Urothelium cell line (cell line): ENCODE data around the gene SLC6A3.
A peak's percentile ranks its signal among the peaks of the same experiment; 100 is the strongest.

Experiments
- DNase-seq: peaks from one replicate; pipeline ENCODE4 v3.0.0; 2011; ENCODE audit warnings: low spot score, mixed read lengths
- FAIRE-seq: peaks from 2 replicates; lab custom pipeline; 2011; peaks lifted over from hg19 to GRCh38; lab: Jason Lieb, UNC

The SLC6A3 gene

GRCh38 chr5:1442222-1443145, 2.8 kb downstream of the SLC6A3 start:
- DNase-seq (no peak), FAIRE-seq (no peak)

DNA sequence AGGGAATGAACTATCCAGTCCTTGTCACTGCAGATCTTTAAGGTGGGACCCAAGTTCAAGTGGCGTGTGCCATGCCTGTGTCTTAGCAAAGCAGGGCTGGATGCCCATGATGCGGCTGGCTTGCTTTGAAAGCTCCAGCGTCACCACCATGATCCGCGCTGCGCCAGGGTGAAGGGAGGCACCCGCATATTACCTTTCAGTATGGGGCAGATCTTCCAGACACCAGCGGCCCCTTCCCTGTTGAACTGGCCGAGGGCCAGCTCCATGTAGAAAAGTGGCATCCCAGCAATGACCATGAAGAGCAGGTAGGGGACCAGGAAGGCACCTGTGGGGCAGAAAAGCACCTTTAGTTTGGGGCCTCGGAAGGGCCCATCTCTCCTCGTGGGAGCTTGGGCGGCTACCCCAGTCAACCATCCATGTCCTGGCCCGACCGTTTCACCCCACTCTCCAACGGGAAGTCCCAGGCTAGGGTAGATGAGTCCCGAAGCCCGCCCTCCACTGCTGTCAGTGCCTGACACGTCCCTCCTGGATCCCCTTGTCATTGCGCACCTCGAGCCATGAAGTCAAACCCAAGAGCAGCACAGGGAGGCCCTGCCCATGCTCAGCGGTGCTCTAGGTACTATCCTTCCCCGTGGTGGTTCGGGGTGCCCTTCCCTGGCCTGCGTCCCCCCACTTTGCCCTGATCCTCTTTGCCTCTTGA, 3.9 kb downstream of the SLC6A3 start:
- no peak for DNase-seq
- FAIRE-seq = no peak

DNA sequence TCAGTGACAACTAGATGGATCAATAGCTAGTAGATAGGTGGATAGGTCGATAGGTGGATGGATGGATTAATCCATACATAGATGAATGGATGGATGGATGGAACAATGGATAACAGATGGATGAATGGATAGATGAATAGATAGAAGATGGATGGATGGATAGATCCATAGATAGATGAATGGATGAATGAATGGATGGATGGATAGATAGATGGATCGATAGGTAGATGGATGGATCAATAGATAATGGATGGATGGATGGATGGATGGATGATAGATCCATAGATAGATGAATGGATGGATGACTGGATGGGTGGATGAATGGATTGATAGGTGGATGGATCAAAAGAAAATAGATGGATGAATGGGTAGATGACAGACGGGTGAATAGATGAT, 5.1 kb downstream of the SLC6A3 start:
- FAIRE-seq (peak; percentile 73), DNase-seq (no peak)

- no peak for FAIRE-seq
- no peak for DNase-seq
These were observed 5.7 kb downstream of the SLC6A3 start for GRCh38 chr5:1439388-1440097.

DNA sequence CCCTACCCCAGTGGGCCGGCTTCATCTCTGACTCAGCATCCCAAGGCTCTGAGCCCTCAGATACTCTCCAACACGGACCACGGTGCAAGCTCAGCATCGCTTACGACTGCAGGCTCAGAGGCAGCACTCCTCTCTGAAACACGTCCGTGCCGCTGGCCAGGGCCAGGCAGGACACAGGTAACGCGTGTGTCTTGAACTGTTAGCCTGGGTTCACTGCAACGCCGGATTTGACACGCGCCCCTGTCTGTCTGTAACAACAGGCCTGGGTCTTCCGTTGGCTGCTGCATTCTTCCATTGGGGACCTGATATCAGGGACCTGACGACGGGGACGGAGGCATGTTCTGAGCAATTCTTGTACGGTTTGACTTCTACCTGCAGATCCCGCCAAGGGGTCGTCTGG, 6.4 kb downstream of the SLC6A3 start:
- FAIRE-seq (no peak), DNase-seq (no peak)

DNA sequence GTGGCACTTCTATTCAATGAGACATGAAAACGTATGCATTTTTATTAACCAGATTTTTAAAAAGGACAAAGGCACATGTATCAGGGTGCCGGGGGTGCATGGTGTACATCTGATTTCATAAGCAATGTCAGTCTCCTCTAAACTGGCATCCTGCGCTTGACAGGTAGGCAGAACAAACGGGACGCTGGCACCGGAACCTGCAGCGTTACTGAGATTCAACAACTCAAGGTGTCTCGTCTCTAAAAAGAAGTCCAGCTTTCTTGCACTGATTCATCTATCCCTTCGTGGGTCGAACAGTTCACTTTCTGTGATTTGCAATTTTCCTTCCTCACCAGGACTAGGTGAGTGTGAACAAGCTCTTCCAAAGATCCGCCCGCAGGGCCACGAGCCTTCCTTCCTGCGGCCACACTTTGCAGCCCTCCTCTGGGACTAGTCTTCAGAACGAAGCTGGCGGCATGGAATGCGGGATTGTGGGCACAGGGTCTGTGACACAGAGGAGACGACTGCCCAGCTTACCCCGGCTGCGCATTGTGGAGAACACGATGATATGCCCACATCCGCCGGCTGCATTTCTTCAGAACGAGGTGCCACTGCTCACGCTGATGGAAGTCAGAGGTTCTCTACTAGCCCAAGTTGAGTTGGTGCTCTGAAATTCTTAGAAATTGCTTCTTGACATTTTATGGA, 7.2 kb downstream of the SLC6A3 start:
- DNase-seq (no peak), FAIRE-seq (no peak)

GRCh38 chr5:1437226-1437829, 7.9 kb downstream of the SLC6A3 start:
- FAIRE-seq (peak; percentile 32), DNase-seq (peak; percentile 63)

DNA sequence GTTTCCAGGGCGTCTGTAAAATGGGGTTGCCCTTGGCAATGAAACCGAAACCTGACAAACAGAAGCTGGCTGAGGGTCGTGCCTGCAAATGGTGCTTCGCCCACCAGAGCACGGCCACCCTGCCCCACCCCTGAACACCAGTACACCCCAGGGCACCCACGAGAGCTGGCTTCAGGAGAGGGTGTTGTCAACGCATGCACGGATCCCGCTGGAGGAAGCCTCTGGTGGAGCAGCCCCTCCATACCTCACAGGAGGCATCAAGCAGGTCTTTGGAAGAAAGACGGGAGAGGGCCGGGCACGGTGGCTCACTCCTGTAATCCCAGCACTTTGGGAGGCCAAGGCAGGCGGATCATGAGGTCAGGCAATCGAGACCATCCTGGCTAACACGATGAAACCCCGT, 8.6 kb downstream of the SLC6A3 start:
- FAIRE-seq = no peak
- no peak for DNase-seq

- no peak for FAIRE-seq
- no peak for DNase-seq
These were observed 9.2 kb downstream of the SLC6A3 start for GRCh38 chr5:1436036-1436435.

- DNase-seq (no peak), FAIRE-seq (no peak)
These were observed 9.9 kb downstream of the SLC6A3 start for GRCh38 chr5:1435369-1435768.

GRCh38 chr5:1432296-1432695, 12.9 kb downstream of the SLC6A3 start:
- DNase-seq = no peak
- no peak for FAIRE-seq

- FAIRE-seq = no peak
- no peak for DNase-seq
These were observed 13.3 kb downstream of the SLC6A3 start for GRCh38 chr5:1431896-1432295.

DNA sequence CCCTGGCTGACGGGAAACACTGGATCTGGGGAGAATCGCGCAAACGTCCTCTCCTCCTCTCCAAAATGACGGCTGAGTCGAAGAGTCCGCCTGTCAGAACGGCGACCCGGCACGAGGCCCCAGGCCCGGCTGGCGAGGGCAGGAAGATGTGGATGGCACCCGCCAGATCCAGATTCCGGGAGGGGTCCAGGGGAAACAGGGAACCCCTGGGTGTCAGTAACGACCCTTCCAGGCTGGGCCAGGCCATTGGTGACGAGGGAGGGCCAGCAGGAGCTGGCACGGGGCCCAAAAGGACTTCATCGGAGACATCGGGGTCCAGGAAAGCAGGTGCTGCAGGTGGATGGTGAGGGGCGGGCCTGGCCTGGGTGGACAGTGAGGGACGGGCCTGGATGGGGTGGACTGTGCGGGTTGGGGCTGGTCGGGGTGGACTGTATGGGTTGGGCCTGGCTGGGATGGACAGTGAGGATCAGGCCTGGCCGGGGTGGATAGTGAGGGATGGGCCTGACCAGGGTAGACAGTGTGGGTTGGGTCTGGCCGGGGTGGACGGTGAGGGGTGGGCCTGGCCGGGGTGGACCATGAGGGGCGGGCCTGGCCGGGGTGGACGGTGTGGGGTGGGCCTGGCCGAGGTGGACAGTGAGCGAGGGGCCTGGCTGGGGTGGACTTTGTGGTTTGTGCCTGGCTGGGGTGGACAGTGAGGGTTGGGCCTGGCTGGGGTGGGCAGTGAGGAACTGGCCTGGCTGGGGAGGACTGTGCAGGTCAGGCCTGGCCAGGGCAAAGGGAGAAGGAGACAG, 14.0 kb downstream of the SLC6A3 start:
- no peak for DNase-seq
- no peak for FAIRE-seq

- DNase-seq = no peak
These were observed 15.0 kb downstream of the SLC6A3 start for GRCh38 chr5:1430121-1430795.

DNA sequence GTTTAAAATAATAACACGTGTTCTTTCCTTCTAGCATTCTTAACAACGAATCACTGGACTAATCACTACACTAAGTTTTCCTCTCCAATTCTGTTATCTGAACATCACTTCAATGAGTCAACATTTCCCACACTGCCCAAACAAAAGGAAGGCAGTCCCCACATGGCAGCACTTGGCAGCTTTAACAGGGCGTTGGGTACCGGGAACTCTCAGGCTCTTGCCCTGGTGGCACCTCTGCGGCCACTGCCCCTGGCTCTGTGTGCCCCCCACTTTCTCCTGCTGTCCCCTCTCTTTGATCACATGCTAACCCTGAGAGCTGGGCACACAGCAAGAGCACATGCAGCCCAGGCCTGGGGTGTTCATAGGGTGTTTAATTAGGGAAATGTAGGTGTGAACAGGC, 15.7 kb downstream of the SLC6A3 start:
- DNase-seq (no peak), FAIRE-seq (no peak)

More at GRCh38 chr5:1430121-1430795, 15.0 kb downstream of the SLC6A3 start:
- no peak for FAIRE-seq

DNA sequence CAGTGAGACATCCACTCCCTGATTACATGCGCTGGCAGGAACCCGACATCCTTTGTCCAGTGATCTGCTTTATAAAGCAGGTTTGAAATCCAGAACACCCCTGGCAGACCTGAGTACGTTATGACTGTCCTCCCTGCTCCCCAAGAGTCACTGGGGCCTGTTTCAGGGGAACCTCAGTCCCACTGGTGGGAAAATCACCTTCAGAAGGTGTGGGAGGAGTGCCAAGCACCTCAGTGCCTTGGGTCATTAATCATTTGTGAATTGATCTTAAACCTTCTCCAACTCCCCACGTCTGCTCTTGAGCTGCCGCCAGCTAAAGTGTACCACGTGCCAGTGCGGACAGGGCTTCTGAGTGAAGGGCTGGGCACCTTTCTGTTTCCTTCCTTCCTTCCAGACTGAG, 16.2 kb downstream of the SLC6A3 start:
- FAIRE-seq = no peak

DNA sequence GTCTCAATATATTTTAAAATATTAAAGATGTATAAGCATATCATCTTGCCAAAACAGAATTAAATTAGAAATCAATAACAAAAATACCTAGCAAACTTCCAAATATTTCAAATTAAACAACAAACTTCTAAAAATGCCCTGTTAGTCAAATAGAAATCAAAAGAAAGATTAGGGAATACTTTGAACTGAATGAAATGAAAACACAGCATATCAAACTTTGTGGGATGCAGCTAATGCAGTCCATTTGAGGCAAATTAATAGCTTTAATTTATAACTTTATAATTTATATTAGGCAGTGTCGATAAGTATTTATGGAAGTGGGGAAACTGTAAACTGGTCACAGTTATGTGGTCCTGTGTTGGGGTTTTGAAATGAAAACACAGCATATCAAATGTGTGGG, 17.1 kb downstream of the SLC6A3 start:
- no peak for DNase-seq
- no peak for FAIRE-seq

More for the DNA sequence above, 16.2 kb downstream of the SLC6A3 start:
- DNase-seq = no peak

DNA sequence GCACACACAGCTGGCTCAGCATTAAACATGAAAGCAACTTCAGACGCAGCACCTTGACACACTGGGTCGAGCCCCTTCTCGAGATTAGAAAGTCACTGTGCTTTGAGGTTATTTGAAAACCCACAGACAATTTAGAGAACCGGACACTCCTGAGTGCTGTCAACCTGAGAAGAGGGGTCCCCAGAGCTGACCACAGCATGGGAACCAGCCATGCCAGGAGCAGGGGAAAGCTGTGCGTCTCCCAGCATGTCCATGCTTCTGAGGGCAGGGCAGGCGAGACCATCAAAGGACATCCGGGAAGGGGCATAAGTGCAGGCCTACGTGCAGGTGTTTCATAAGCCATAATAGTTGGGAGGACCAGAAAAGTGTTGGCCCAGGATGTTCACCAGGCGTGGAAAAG, 20.5 kb downstream of the SLC6A3 start:
- FAIRE-seq (no peak), DNase-seq (no peak)
